ENCODE measurements around the gene CYP4B1.

- TF ChIP-seq FOXP2 (optimal IDR thresholded peaks at IDR 0.05; ENCODE audit: control extremely low read depth, extremely low read length, insufficient read depth), result no peak
- no peak for TF ChIP-seq EZH2 (IDR thresholded peaks at IDR 0.05)
Measured at GRCh38 chr1:46804027-46804889, 5.4 kb downstream of the CYP4B1 start.

Data from SK-N-MC (cell line).